ENCODE measurements around the gene RAPGEF4.

GRCh38 chr2:173034143-173034542 lies 298.5 kb downstream of the RAPGEF4 start:
- no peak for TF ChIP-seq CTCF (IDR thresholded peaks at IDR 0.05)
- no peak for TF ChIP-seq TCF7L2 (IDR thresholded peaks at IDR 0.05; ENCODE audit: low read depth, low read length)
- no peak for TF ChIP-seq POLR2AphosphoS5 (IDR thresholded peaks at IDR 0.05; ENCODE audit: low read depth, low read length)

All from Panc1 (cell line).